NCI-H2107 treated with DMSO at 0.1 percent for 48 hours (cell line): ENCODE results near the gene PRKG1.
"Not testable (repeated sequence)": the region's sequence is repeated elsewhere in the genome, so short reads cannot be mapped to it uniquely, and the experiment has no call there.

ENCODE experiments used
- DNase-seq: peaks from one replicate; lab custom pipeline; 2025; ENCODE audit not compliant: unreplicated experiment; lab: John Stamatoyannopoulos, UW

Gene PRKG1

GRCh38 chr10:51112013-51112412 lies 37.7 kb downstream of the PRKG1 start:
- DNase-seq = no peak

GRCh38 chr10:51113007-51113406 lies 38.7 kb downstream of the PRKG1 start:
- no peak for DNase-seq

- DNase-seq = no peak
Observed at GRCh38 chr10:51117053-51117660, 42.9 kb downstream of the PRKG1 start.

- DNase-seq = no peak
Observed at GRCh38 chr10:51117794-51118193, 43.5 kb downstream of the PRKG1 start.

GRCh38 chr10:51119441-51119840 lies 45.2 kb downstream of the PRKG1 start:
- DNase-seq = no peak

- no peak for DNase-seq
Observed at GRCh38 chr10:51121861-51122260, 47.6 kb downstream of the PRKG1 start.

GRCh38 chr10:51124852-51125251 lies 50.6 kb downstream of the PRKG1 start:
- DNase-seq = no peak

GRCh38 chr10:51125518-51125917 lies 51.2 kb downstream of the PRKG1 start:
- DNase-seq = no peak

- DNase-seq = no peak
Observed at GRCh38 chr10:51129946-51130544, 55.8 kb downstream of the PRKG1 start.

GRCh38 chr10:51137756-51138529 lies 63.7 kb downstream of the PRKG1 start:
- DNase-seq = no peak

- DNase-seq = no peak
Observed at GRCh38 chr10:51139176-51139575, 64.9 kb downstream of the PRKG1 start.

GRCh38 chr10:51141010-51141409 lies 66.7 kb downstream of the PRKG1 start:
- DNase-seq = no peak

GRCh38 chr10:51144161-51144781 lies 70.0 kb downstream of the PRKG1 start:
- no peak for DNase-seq

- DNase-seq = no peak
Observed at GRCh38 chr10:51145375-51145774, 71.1 kb downstream of the PRKG1 start.

GRCh38 chr10:51147644-51148399 lies 73.5 kb downstream of the PRKG1 start:
- no peak for DNase-seq

GRCh38 chr10:51156926-51157325 lies 82.6 kb downstream of the PRKG1 start:
- no peak for DNase-seq

GRCh38 chr10:51158832-51159231 lies 84.5 kb downstream of the PRKG1 start:
- DNase-seq = no peak

GRCh38 chr10:51159841-51160240 lies 85.6 kb downstream of the PRKG1 start:
- DNase-seq = no peak

GRCh38 chr10:51162002-51162401 lies 87.7 kb downstream of the PRKG1 start:
- DNase-seq = no peak

GRCh38 chr10:51163380-51164049 lies 89.2 kb downstream of the PRKG1 start:
- DNase-seq = not testable (repeated sequence)
